Upper lobe of right lung (tissue), 1 donor: ENCODE results near the gene PEAK1. TPM values are rescaled to one million over a fixed set of nuclear protein-coding genes. Genes with fewer than 3 reads are reported as not detected.

Experiments used
- ATAC-seq: fragments of 200-7000 bp; cut with Tn5 transposase; one replicate; pipeline ENCODE4 v1.9.1; 2020; ENCODE audit warnings: mild to moderate bottlenecking, moderate library complexity
- DNase-seq: peaks from one replicate; pipeline ENCODE4 v3.0.0-alpha.2; 2020
- H3K27ac ChIP-seq: fragments of 200-600 bp; one replicate; pipeline ENCODE4 v1.8.0; 2022
- H3K27me3 ChIP-seq: fragments of 200-600 bp; one replicate; pipeline ENCODE4 v1.8.0; 2022; ENCODE audit warnings: mild to moderate bottlenecking
- H3K36me3 ChIP-seq: fragments of 200-600 bp; one replicate; pipeline ENCODE4 v1.8.0; 2022
- H3K4me1 ChIP-seq: fragments of 200-600 bp; one replicate; pipeline ENCODE4 v1.8.0; 2022
- H3K4me3 ChIP-seq: fragments of 200-600 bp; one replicate; pipeline ENCODE4 v1.8.0; 2022; ENCODE audit warnings: mild to moderate bottlenecking
- H3K9me3 ChIP-seq: fragments of 200-600 bp; one replicate; pipeline ENCODE4 v1.8.0; 2022
- intact Hi-C: fragments of 100-400 bp; cut with DNase I; formaldehyde crosslinking; loops from one replicate; pipeline ENCODE4 v1.11.0; 2022
- total RNA-seq: library from RNA; stranded (reverse); fragmentation: NEBNext Ultra II Directional; extraction: Animal tissue kit (Norgen Biotek cat#: 25700); gene quantifications from one replicate; pipeline ENCODE4 v1.2.1, GENCODE V29; 2021
- TF ChIP-seq, protein P1 (sequence below): fragments of 200-600 bp; IDR thresholded peaks from one replicate; pipeline ENCODE4 v1.8.0; 2022; ENCODE audit warnings: antibody characterized with exemption
- donor health status: DM: no; HTN: yes; CAD: no; lungs with severe emphysema.

PEAK1 gene
- total RNA-seq, 1 donor from 2014 or later, result 139 TPM

- Histone ChIP-seq H3K36me3 (no peaks in the 10 kb centered on the region), H3K4me3 (no peak overlapping the region), H3K27ac (no peak overlapping the region), H3K27me3 (no peaks in the 10 kb centered on the region), H3K9me3 (no peaks in the 10 kb centered on the region), H3K4me1 (peaks cover 17% of the 10 kb centered on the region)
- TF ChIP-seq, protein P1, sequence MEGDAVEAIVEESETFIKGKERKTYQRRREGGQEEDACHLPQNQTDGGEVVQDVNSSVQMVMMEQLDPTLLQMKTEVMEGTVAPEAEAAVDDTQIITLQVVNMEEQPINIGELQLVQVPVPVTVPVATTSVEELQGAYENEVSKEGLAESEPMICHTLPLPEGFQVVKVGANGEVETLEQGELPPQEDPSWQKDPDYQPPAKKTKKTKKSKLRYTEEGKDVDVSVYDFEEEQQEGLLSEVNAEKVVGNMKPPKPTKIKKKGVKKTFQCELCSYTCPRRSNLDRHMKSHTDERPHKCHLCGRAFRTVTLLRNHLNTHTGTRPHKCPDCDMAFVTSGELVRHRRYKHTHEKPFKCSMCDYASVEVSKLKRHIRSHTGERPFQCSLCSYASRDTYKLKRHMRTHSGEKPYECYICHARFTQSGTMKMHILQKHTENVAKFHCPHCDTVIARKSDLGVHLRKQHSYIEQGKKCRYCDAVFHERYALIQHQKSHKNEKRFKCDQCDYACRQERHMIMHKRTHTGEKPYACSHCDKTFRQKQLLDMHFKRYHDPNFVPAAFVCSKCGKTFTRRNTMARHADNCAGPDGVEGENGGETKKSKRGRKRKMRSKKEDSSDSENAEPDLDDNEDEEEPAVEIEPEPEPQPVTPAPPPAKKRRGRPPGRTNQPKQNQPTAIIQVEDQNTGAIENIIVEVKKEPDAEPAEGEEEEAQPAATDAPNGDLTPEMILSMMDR, result no peak
- no peak for ATAC-seq
- intact Hi-C loops, result no loop called here
- no peak for DNase-seq
Observed at GRCh38 chr15:77219841-77220240, 200.1 kb downstream of the PEAK1 start.

- TF ChIP-seq, protein P1, result no peak
- Histone ChIP-seq H3K4me1 (no peaks in the 10 kb centered on the region), H3K4me3 (no peak overlapping the region), H3K27me3 (no peaks in the 10 kb centered on the region), H3K36me3 (no peaks in the 10 kb centered on the region), H3K9me3 (no peaks in the 10 kb centered on the region), H3K27ac (no peak overlapping the region)
- DNase-seq (no peak), ATAC-seq (no peak)
- intact Hi-C loops, result no loop called here
Observed at GRCh38 chr15:77209221-77209620, 210.7 kb downstream of the PEAK1 start.

GRCh38 chr15:77208241-77208640 is 211.7 kb downstream of the PEAK1 start:
- DNase-seq (no peak), ATAC-seq (no peak)
- intact Hi-C loops, result no loop called here
- Histone ChIP-seq H3K27me3 (no peaks in the 10 kb centered on the region), H3K9me3 (no peaks in the 10 kb centered on the region), H3K4me3 (no peak overlapping the region), H3K27ac (no peak overlapping the region), H3K4me1 (no peaks in the 10 kb centered on the region), H3K36me3 (no peaks in the 10 kb centered on the region)
- TF ChIP-seq, protein P1, result no peak

- Histone ChIP-seq H3K27me3 (no peaks in the 10 kb centered on the region), H3K4me1 (no peaks in the 10 kb centered on the region), H3K36me3 (peaks cover 7% of the 10 kb centered on the region), H3K27ac (no peak overlapping the region), H3K9me3 (peaks cover 4% of the 10 kb centered on the region), H3K4me3 (no peak overlapping the region)
- DNase-seq (no peak), ATAC-seq (no peak)
- TF ChIP-seq, protein P1, result no peak
- intact Hi-C loops, result no loop called here
Observed at GRCh38 chr15:77201665-77202064, 218.2 kb downstream of the PEAK1 start.

- Histone ChIP-seq H3K36me3 (peaks cover 7% of the 10 kb centered on the region), H3K4me3 (no peak overlapping the region), H3K9me3 (peaks cover 4% of the 10 kb centered on the region), H3K4me1 (no peaks in the 10 kb centered on the region), H3K27ac (no peak overlapping the region), H3K27me3 (no peaks in the 10 kb centered on the region)
- TF ChIP-seq, protein P1, result no peak
- no peak for DNase-seq
- no peak for ATAC-seq
- intact Hi-C loops, result no loop called here
Observed at GRCh38 chr15:77196381-77196780, 223.5 kb downstream of the PEAK1 start.

GRCh38 chr15:77195586-77195985 is 224.3 kb downstream of the PEAK1 start:
- Histone ChIP-seq H3K36me3 (peaks cover 7% of the 10 kb centered on the region), H3K4me1 (no peaks in the 10 kb centered on the region), H3K9me3 (peaks cover 4% of the 10 kb centered on the region), H3K27me3 (no peaks in the 10 kb centered on the region), H3K27ac (no peak overlapping the region), H3K4me3 (no peak overlapping the region)
- DNase-seq (no peak), ATAC-seq (no peak)
- TF ChIP-seq, protein P1, result no peak
- intact Hi-C loops, result no loop called here
